Stimulated activated memory B cell treated with anti-CD40 and anti-IgM and Interleukin-4, amounts not matched to agents 10 μg/mL and 1 μg/mL and 100 μg/mL, for 72 hours (primary cell): ENCODE results near the gene SCIMP.
A peak's percentile ranks its signal among the peaks of the same experiment; 100 is the strongest.
"Not testable (repeated sequence)": the region's sequence is repeated elsewhere in the genome, so short reads cannot be mapped to it uniquely, and the experiment has no call there.

Source experiments
- ATAC-seq: fragments of 150-1000 bp; cut with Tn5 transposase; 2 replicates; pipeline ENCODE4 v1.10.0; 2021
- H3K27ac Mint-ChIP-seq: one replicate; pipeline ENCODE4 v1.8.0; 2022; ENCODE audit warnings: mild to moderate bottlenecking, mixed read lengths
- H3K27me3 Mint-ChIP-seq: one replicate; pipeline ENCODE4 v1.8.0; 2022; ENCODE audit warnings: mixed read lengths
- H3K36me3 Mint-ChIP-seq: one replicate; pipeline ENCODE4 v1.8.0; 2022; ENCODE audit warnings: mixed read lengths
- H3K4me1 Mint-ChIP-seq: one replicate; pipeline ENCODE4 v1.8.0; 2022; ENCODE audit warnings: mixed read lengths
- H3K4me3 Mint-ChIP-seq: one replicate; pipeline ENCODE4 v1.8.0; 2022; ENCODE audit warnings: mild to moderate bottlenecking, moderate library complexity, mixed read lengths
- H3K9me3 Mint-ChIP-seq: one replicate; pipeline ENCODE4 v1.8.0; 2022; ENCODE audit warnings: mixed read lengths

SCIMP gene

GRCh38 chr17:5217562-5217961 is 17.1 kb downstream of the SCIMP start:
- H3K27ac Mint-ChIP-seq, ATAC-seq, H3K9me3 Mint-ChIP-seq, H3K4me3 Mint-ChIP-seq, H3K27me3 Mint-ChIP-seq: not testable (repeated sequence)
- H3K36me3 Mint-ChIP-seq, result peaks cover 70% of the 10 kb centered on the region
- H3K4me1 Mint-ChIP-seq, result peaks cover 58% of the 10 kb centered on the region

GRCh38 chr17:5211458-5211857 is 23.2 kb downstream of the SCIMP start:
- H3K4me1 Mint-ChIP-seq, result peaks cover 80% of the 10 kb centered on the region
- H3K9me3 Mint-ChIP-seq, result peaks cover 6% of the 10 kb centered on the region
- peak overlapping the region; percentile 85 for H3K27ac Mint-ChIP-seq
- H3K4me3 Mint-ChIP-seq, result peak overlapping the region; percentile 45
- H3K36me3 Mint-ChIP-seq, result peaks cover 74% of the 10 kb centered on the region
- no peaks in the 10 kb centered on the region for H3K27me3 Mint-ChIP-seq
- peak; percentile 14 for ATAC-seq

- peak overlapping the region; percentile 85 for H3K27ac Mint-ChIP-seq
- H3K27me3 Mint-ChIP-seq, result no peaks in the 10 kb centered on the region
- peaks cover 73% of the 10 kb centered on the region for H3K4me1 Mint-ChIP-seq
- peaks cover 72% of the 10 kb centered on the region for H3K36me3 Mint-ChIP-seq
- peak; percentile 88 for ATAC-seq
- peaks cover 6% of the 10 kb centered on the region for H3K9me3 Mint-ChIP-seq
- peak overlapping the region; percentile 45 for H3K4me3 Mint-ChIP-seq
Measured at GRCh38 chr17:5210614-5211252, 23.9 kb downstream of the SCIMP start.

- ATAC-seq, result peak; percentile 65
- H3K4me3 Mint-ChIP-seq, result peak overlapping the region; percentile 45
- no peaks in the 10 kb centered on the region for H3K27me3 Mint-ChIP-seq
- H3K4me1 Mint-ChIP-seq, result peaks cover 71% of the 10 kb centered on the region
- H3K36me3 Mint-ChIP-seq, result peaks cover 68% of the 10 kb centered on the region
- peaks cover 6% of the 10 kb centered on the region for H3K9me3 Mint-ChIP-seq
- peak overlapping the region; percentile 85 for H3K27ac Mint-ChIP-seq
Measured at GRCh38 chr17:5210091-5210490, 24.6 kb downstream of the SCIMP start.

- H3K27me3 Mint-ChIP-seq, result no peaks in the 10 kb centered on the region
- H3K4me1 Mint-ChIP-seq, result peaks cover 71% of the 10 kb centered on the region
- no peak overlapping the region for H3K4me3 Mint-ChIP-seq
- ATAC-seq, result no peak
- peaks cover 6% of the 10 kb centered on the region for H3K9me3 Mint-ChIP-seq
- peak overlapping the region; percentile 85 for H3K27ac Mint-ChIP-seq
- H3K36me3 Mint-ChIP-seq, result peaks cover 62% of the 10 kb centered on the region
Measured at GRCh38 chr17:5209396-5209795, 25.3 kb downstream of the SCIMP start.

- ATAC-seq, result no peak
- H3K4me3 Mint-ChIP-seq, result no peak overlapping the region
- peaks cover 11% of the 10 kb centered on the region for H3K9me3 Mint-ChIP-seq
- H3K27me3 Mint-ChIP-seq, result no peaks in the 10 kb centered on the region
- peaks cover 38% of the 10 kb centered on the region for H3K36me3 Mint-ChIP-seq
- peaks cover 48% of the 10 kb centered on the region for H3K4me1 Mint-ChIP-seq
- H3K27ac Mint-ChIP-seq, result peak overlapping the region; percentile 85
Measured at GRCh38 chr17:5203908-5204294, 30.8 kb downstream of the SCIMP start.

GRCh38 chr17:5203178-5203907 is 31.3 kb downstream of the SCIMP start:
- H3K4me3 Mint-ChIP-seq, result no peak overlapping the region
- H3K4me1 Mint-ChIP-seq, result peaks cover 47% of the 10 kb centered on the region
- ATAC-seq, result no peak
- H3K9me3 Mint-ChIP-seq, result peaks cover 8% of the 10 kb centered on the region
- H3K27ac Mint-ChIP-seq, result peak overlapping the region; percentile 85
- H3K27me3 Mint-ChIP-seq, result no peaks in the 10 kb centered on the region
- peaks cover 32% of the 10 kb centered on the region for H3K36me3 Mint-ChIP-seq

GRCh38 chr17:5201011-5201410 is 33.6 kb downstream of the SCIMP start:
- no peak overlapping the region for H3K4me3 Mint-ChIP-seq
- ATAC-seq, result no peak
- peak overlapping the region; percentile 55 for H3K27ac Mint-ChIP-seq
- peaks cover 25% of the 10 kb centered on the region for H3K36me3 Mint-ChIP-seq
- H3K27me3 Mint-ChIP-seq, result no peaks in the 10 kb centered on the region
- peaks cover 5% of the 10 kb centered on the region for H3K9me3 Mint-ChIP-seq
- peaks cover 44% of the 10 kb centered on the region for H3K4me1 Mint-ChIP-seq

GRCh38 chr17:5200360-5200759 is 34.3 kb downstream of the SCIMP start:
- Mint-ChIP-seq H3K4me1 (peaks cover 44% of the 10 kb centered on the region), H3K36me3 (peaks cover 25% of the 10 kb centered on the region), H3K27ac (peak overlapping the region; percentile 55), H3K27me3 (no peaks in the 10 kb centered on the region), H3K9me3 (peaks cover 5% of the 10 kb centered on the region), H3K4me3 (no peak overlapping the region)
- no peak for ATAC-seq

GRCh38 chr17:5198472-5198871 is 36.2 kb downstream of the SCIMP start:
- Mint-ChIP-seq H3K4me3 (no peak overlapping the region), H3K27me3 (no peaks in the 10 kb centered on the region), H3K9me3 (no peaks in the 10 kb centered on the region), H3K36me3 (peaks cover 15% of the 10 kb centered on the region), H3K4me1 (peaks cover 34% of the 10 kb centered on the region), H3K27ac (peak overlapping the region; percentile 85)
- peak; percentile 62 for ATAC-seq

GRCh38 chr17:5194346-5194745 is 40.3 kb downstream of the SCIMP start:
- H3K27me3 Mint-ChIP-seq, result no peaks in the 10 kb centered on the region
- no peak overlapping the region for H3K4me3 Mint-ChIP-seq
- H3K36me3 Mint-ChIP-seq, result peaks cover 19% of the 10 kb centered on the region
- no peak overlapping the region for H3K27ac Mint-ChIP-seq
- peaks cover 42% of the 10 kb centered on the region for H3K4me1 Mint-ChIP-seq
- ATAC-seq, result no peak
- peaks cover 3% of the 10 kb centered on the region for H3K9me3 Mint-ChIP-seq

GRCh38 chr17:5191541-5192417 is 42.9 kb downstream of the SCIMP start, which contains the start of gene ZNF594:
Gene ZNF594, minus strand, starts transcription at chr17:5191868. Its CDS starts 7,612 bp downstream, at chr17:5184256.
- Mint-ChIP-seq H3K27ac (peak within 1 kb of the TSS; percentile 93), H3K4me1 (peaks cover 27% of the 10 kb centered on the region), H3K36me3 (peaks cover 39% of the 10 kb centered on the region), H3K4me3 (peak within 1 kb of the TSS; percentile 85), H3K9me3 (peaks cover 11% of the 10 kb centered on the region), H3K27me3 (no peaks in the 10 kb centered on the region)
- ATAC-seq, result peak; percentile 100

GRCh38 chr17:5184288-5184687 is 50.4 kb downstream of the SCIMP start:
- peaks cover 62% of the 10 kb centered on the region for H3K36me3 Mint-ChIP-seq
- H3K9me3 Mint-ChIP-seq, result peaks cover 31% of the 10 kb centered on the region
- H3K27me3 Mint-ChIP-seq, result no peaks in the 10 kb centered on the region
- H3K4me1 Mint-ChIP-seq, result no peaks in the 10 kb centered on the region
- no peak overlapping the region for H3K27ac Mint-ChIP-seq
- no peak overlapping the region for H3K4me3 Mint-ChIP-seq
- ATAC-seq, result no peak

- peaks cover 64% of the 10 kb centered on the region for H3K36me3 Mint-ChIP-seq
- H3K4me1 Mint-ChIP-seq, result no peaks in the 10 kb centered on the region
- no peak overlapping the region for H3K27ac Mint-ChIP-seq
Measured at GRCh38 chr17:5183410-5183793, 51.3 kb downstream of the SCIMP start.

More at GRCh38 chr17:5183410-5183793, 51.3 kb downstream of the SCIMP start:
- no peak for ATAC-seq
- H3K4me3 Mint-ChIP-seq, result no peak overlapping the region
- no peaks in the 10 kb centered on the region for H3K27me3 Mint-ChIP-seq
- peaks cover 30% of the 10 kb centered on the region for H3K9me3 Mint-ChIP-seq
